A204.1 (cell line): ENCODE measurements around the gene CNGB1.
"Not testable (repeated sequence)": the region's sequence is repeated elsewhere in the genome, so short reads cannot be mapped to it uniquely, and the experiment has no call there.

ENCODE experiments used
- FAIRE-seq: peaks from 2 replicates; lab custom pipeline; 2012; peaks lifted over from hg19 to GRCh38; lab: Jason Lieb, UNC

The CNGB1 gene

GRCh38 chr16:57997176-57997527 lies 26.2 kb upstream of the CNGB1 start:
- FAIRE-seq, result no peak

GRCh38 chr16:57996406-57997175 lies 25.7 kb upstream of the CNGB1 start:
- FAIRE-seq, result no peak

GRCh38 chr16:57995721-57996405 lies 24.9 kb upstream of the CNGB1 start:
- FAIRE-seq, result no peak

DNA sequence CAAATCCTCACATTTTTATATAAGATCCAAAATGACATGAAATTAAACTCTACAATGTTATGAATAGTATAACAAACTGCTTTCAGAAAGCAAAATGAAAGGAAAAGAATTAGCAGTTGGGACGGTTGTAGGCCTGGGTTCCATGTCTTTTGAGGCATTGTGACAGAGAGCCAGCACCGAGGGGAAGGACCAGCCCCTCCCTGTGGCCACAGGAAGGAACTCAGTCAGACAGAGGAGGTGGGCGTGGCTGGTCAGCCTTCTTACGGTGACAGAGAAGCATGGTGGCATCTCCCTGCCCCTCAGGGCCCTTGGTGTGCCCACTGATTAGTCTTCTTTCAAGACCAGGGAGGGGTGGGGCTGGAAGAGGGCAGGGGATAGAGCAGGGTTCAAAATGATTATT lies 23.9 kb upstream of the CNGB1 start:
- no peak for FAIRE-seq

DNA sequence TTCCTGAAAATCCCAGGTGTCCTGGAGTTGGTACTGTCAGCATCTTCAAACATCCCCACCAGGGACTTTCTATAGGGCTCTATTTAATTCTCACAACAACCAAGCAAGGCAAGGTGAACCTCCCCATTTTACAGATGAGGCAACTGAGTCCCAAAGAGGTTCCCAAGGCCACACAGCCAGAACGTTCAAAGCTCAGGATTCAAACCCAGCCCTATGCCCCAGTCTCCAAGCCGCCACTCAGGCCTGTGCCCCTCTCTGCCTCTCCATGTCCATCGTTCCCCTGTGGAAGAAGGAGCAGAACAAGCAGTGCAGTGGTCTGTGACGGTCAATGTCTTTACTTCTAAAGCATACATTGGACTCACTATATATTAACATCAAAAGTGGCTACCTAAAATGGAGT lies 23.4 kb upstream of the CNGB1 start:
- no peak for FAIRE-seq

- FAIRE-seq, result no peak
Measured at GRCh38 chr16:57993897-57994296, 23.0 kb upstream of the CNGB1 start.

GRCh38 chr16:57993438-57993837 lies 22.5 kb upstream of the CNGB1 start:
- no peak for FAIRE-seq

- no peak for FAIRE-seq
Measured at GRCh38 chr16:57992084-57992483, 21.2 kb upstream of the CNGB1 start.

DNA sequence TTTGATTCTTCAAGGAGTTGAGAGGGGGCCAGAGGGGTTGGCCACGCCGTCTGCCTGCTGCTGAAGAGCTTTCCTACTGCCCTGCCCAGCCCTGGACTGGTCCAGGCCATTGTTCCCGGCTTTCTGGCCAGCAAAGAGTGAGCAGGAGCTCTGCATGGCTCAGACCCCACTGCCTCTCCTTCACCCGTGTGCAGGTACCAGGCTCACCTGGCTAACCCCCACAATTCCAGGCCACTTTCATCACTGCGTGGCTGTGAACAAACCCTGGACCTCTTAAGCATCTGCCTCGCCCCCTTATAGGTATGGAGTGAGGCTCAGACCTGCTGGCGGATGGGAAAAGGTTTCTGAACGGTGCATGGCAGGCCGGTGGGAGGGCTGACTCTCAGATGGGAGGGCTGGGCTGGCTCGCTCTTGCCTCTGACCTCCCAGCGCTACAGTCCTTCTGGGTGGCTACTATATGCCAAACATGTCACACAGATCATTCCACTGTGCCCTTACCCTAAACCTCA lies 20.7 kb upstream of the CNGB1 start:
- no peak for FAIRE-seq

GRCh38 chr16:57988929-57989328 lies 18.0 kb upstream of the CNGB1 start:
- no peak for FAIRE-seq

- no peak for FAIRE-seq
Measured at GRCh38 chr16:57987441-57988177, 16.7 kb upstream of the CNGB1 start.

GRCh38 chr16:57986196-57986595 lies 15.3 kb upstream of the CNGB1 start:
- no peak for FAIRE-seq

DNA sequence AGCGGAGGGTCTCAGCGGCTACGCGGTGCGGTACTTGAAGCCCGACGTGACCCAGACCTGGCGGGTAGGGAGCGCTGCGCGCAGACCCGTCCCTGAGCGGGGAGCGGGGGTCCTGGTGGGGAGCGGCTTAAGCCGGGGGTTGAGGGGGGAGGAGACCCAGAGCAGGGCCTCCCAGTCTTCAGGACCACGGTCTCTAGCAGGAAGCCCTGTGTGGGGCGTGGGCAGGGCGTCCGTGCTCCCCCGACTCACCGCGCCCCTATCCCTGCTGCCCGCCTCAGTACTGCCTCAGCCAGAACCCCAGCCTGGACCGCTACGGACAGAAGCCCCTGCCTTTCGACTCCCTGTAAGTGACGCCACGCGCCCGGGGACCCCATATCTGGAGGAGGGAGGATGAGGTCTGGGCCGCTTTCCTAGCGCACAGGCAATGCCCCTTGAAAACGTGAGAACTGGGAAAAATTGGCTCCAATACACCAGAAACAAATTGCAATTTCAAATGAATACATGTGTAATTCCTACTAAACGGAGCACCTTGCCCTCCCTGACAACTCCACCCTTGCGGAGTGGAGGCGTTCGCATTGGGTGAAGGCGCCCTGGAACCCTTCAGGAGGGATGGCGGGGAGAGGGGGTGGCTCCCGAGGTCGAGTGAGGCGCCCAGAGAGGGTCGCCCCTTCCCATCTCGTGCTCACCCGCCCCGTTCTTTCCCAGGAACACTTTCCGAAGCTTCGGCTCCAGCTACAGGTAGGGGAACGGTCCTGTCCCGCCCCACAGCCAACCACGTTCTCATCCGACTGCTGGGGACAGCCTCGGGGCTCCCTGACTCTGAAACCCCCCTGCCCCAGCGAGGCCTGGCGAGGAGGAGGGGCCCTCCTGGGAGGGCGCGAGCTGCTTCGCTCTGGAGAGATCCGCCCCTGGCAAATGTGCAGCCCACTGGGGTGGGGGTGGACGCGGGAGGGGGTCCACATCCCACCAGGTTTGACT lies 14.6 kb upstream of the CNGB1 start:
- FAIRE-seq, result no peak

- no peak for FAIRE-seq
Measured at GRCh38 chr16:57984443-57985203, 13.7 kb upstream of the CNGB1 start.

DNA sequence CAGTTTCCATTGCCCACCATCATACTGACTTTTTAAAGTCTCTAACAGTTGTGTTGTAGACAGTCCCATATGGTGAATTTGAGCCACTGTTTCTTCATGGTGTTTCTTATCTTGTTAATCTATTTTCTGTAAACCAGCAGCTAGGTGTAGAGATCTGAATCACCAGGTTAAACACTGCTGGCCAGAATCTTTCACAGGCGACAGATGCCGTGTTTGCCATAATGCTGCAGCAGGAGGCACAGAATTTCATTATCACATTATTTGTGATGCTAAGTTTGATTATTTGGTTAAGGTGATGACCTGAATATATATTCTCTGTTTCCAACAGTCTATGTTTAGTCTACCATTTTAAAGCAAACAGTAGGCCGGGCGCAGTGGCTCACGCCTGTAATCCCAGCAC lies 11.5 kb upstream of the CNGB1 start:
- FAIRE-seq, result no peak

DNA sequence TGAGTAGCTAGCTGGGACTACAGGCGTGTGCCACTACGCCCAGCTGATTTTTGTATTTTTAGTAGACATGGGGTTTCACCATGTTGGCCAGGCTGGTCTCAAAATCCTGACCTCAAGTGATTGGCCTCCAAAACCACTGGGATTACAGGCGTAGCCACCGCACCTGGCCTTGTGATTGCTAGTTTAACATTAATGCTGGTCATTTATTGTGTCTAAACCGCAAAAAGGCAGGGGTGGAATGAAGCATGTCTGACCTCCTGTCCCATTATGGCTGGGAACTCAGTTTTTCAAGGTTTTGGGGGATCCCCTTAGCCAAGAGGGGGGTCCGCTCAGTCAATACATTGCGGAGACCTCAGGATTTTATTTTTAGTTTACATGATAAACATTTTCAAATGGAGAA lies 10.7 kb upstream of the CNGB1 start:
- no peak for FAIRE-seq

- no peak for FAIRE-seq
Measured at GRCh38 chr16:57979006-57979585, 8.2 kb upstream of the CNGB1 start.

DNA sequence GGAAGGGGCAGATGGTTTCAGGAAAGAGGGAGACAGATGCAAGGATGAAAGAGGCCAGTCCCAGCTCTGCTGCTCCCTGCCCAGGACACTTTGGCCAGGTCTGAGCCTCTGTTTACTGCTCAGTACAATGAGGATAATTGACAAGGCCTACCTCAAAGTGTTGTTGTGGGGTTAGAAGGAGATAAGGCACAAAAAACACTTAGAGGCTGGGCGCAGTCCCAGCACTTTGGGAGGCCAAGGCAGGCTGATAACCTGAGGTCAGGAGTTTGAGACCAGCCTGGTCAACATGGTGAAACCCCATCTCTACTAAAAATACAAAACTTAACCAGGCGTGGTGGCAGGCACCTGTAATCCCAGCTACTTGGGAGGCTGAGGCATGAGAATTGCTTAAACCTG lies 7.1 kb upstream of the CNGB1 start:
- FAIRE-seq, result not testable (repeated sequence)

- FAIRE-seq, result no peak
Measured at GRCh38 chr16:57977418-57978069, 6.6 kb upstream of the CNGB1 start.

DNA sequence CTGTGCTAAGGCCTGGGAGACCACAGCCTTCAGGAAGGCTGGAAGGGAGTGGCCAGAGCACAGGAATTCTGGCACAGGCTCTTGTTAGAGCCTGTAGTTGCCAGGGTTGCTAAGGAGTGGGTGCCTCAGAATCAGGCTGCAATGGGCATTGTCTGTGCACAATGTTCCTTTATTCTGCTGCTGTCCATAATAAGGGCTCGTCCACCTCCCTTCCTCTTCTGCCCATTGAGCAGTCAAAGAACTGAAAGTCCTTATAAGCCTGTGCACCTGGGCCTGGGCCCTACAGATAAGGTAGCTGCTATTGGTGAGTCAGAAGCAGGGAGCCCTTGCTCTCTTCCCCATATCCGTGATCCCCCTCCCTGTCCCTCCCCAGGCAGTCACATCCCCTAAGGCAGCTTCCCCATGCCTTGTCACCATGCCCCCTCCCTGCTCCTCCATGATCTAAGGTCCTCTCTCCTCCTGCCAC lies 5.4 kb upstream of the CNGB1 start:
- no peak for FAIRE-seq
